SU-DHL-6 (cell line): ENCODE data around the gene RFTN1.

Source experiments
- H2AFZ ChIP-seq: fragments of 200-600 bp; sonication (generic); 2 replicates; pipeline ENCODE4 v1.6.1; 2014; ENCODE audit warnings: low read depth, mild to moderate bottlenecking, moderate library complexity, mixed read lengths, antibody characterized with exemption, low read length; ENCODE audit not compliant: severe bottlenecking
- H3F3A ChIP-seq: fragments of 200-600 bp; shearing (Covaris generic); 2 replicates; pipeline ENCODE4 v1.6.0; 2016; ENCODE audit warnings: antibody characterized with exemption, mild to moderate bottlenecking; ENCODE audit not compliant: insufficient read depth
- H3K27ac ChIP-seq: fragments of 200-600 bp; sonication (generic); 2 replicates; pipeline ENCODE4 v1.5.1; 2016; ENCODE audit warnings: low read depth, mild to moderate bottlenecking, low read length, moderate library complexity, mixed read lengths
- H3K27me3 ChIP-seq: fragments of 200-600 bp; sonication (generic), shearing (Covaris generic); 2 replicates; pipeline ENCODE4 v1.6.0; 2014; ENCODE audit warnings: mild to moderate bottlenecking, low read length
- H3K36me3 ChIP-seq: fragments of 200-600 bp; sonication (generic); 2 replicates; pipeline ENCODE4 v1.6.1; 2014; ENCODE audit warnings: mild to moderate bottlenecking, low read length, mixed read lengths
- H3K4me2 ChIP-seq: fragments of 300-600, 200-600 bp; shearing (Covaris generic), sonication (generic); 2 replicates; pipeline ENCODE4 v1.6.0; 2014; ENCODE audit warnings: low read length, low read depth, mild to moderate bottlenecking; ENCODE audit not compliant: poor library complexity, severe bottlenecking
- H3K4me3 ChIP-seq: fragments of 200-600 bp; sonication (generic); 2 replicates; pipeline ENCODE4 v1.5.1; 2014; ENCODE audit warnings: antibody characterized with exemption, low read length, mild to moderate bottlenecking, mixed read lengths; ENCODE audit not compliant: insufficient read depth, poor library complexity, severe bottlenecking
- H3K79me2 ChIP-seq: fragments of 200-600 bp; sonication (generic); 2 replicates; pipeline ENCODE4 v1.6.1; 2014; ENCODE audit warnings: mild to moderate bottlenecking, low read length, moderate library complexity; ENCODE audit not compliant: insufficient read depth
- H3K9ac ChIP-seq: fragments of 200-600 bp; sonication (generic); 2 replicates; pipeline ENCODE4 v1.7.0; 2014; ENCODE audit warnings: mild to moderate bottlenecking, low read length
- H3K9me2 ChIP-seq: fragments of 200-600 bp; sonication (generic); replicated peaks from 2 replicates; pipeline ENCODE4 v1.6.1; 2014; ENCODE audit warnings: low read length; ENCODE audit not compliant: insufficient read depth
- H3K9me3 ChIP-seq: fragments of 200-600 bp; sonication (generic); 2 replicates; pipeline ENCODE4 v1.6.1; 2014; ENCODE audit warnings: low read length, mixed read lengths; ENCODE audit not compliant: insufficient read depth
- H4K20me1 ChIP-seq: fragments of 200-600 bp; sonication (generic); 2 replicates; pipeline ENCODE4 v1.6.1; 2014; ENCODE audit warnings: low read depth, mild to moderate bottlenecking, antibody characterized with exemption, low read length, moderate library complexity, mixed read lengths
- CTCF ChIP-seq: fragments of 200-600 bp; sonication (generic); IDR thresholded peaks from one replicate; pipeline ENCODE4 v1.5.1; 2017; ENCODE audit warnings: antibody characterized with exemption, mild to moderate bottlenecking, low read length, moderate library complexity; ENCODE audit not compliant: insufficient read depth, poor library complexity, severe bottlenecking
- EZH2phosphoT487 ChIP-seq: fragments of 200-600 bp; sonication (generic), shearing (Covaris generic); conservative IDR thresholded peaks from 2 replicates; pipeline ENCODE4 v1.6.1; 2018; ENCODE audit warnings: mild to moderate bottlenecking, antibody characterized with exemption, low read length, moderate library complexity, mixed read lengths

RFTN1 gene

GRCh38 chr3:16385151-16385550, 128.3 kb downstream of the RFTN1 start:
- Histone ChIP-seq H4K20me1 (no peaks in the 10 kb centered on the region), H3K27ac (peak overlapping the region; percentile 16; the same call in 1 of the 2 replicates), H3K9me2 (no peaks in the 10 kb centered on the region), H3K36me3 (peaks cover 40% of the 10 kb centered on the region), H3K4me2 (no peak overlapping the region), H2AFZ (no peak overlapping the region), H3K9me3 (no peaks in the 10 kb centered on the region), H3F3A (peaks cover 54% of the 10 kb centered on the region), H3K4me3 (no peak overlapping the region), H3K9ac (no peak overlapping the region), H3K27me3 (no peaks in the 10 kb centered on the region), H3K79me2 (peaks cover 100% of the 10 kb centered on the region)
- no peak for TF ChIP-seq CTCF

- TF ChIP-seq CTCF, result no peak
- TF ChIP-seq EZH2phosphoT487, result no peak
- Histone ChIP-seq H3K9ac (no peak overlapping the region), H2AFZ (no peak overlapping the region), H3K4me2 (no peak overlapping the region), H3K27ac (peak overlapping the region; percentile 97; the same call in 1 of the 2 replicates), H4K20me1 (no peaks in the 10 kb centered on the region), H3K36me3 (peaks cover 35% of the 10 kb centered on the region), H3K4me3 (no peak overlapping the region), H3K27me3 (no peaks in the 10 kb centered on the region), H3F3A (peaks cover 59% of the 10 kb centered on the region), H3K9me2 (no peaks in the 10 kb centered on the region), H3K9me3 (no peaks in the 10 kb centered on the region), H3K79me2 (peaks cover 100% of the 10 kb centered on the region)
Measured at GRCh38 chr3:16383864-16384263, 129.6 kb downstream of the RFTN1 start.

GRCh38 chr3:16382845-16383244, 130.7 kb downstream of the RFTN1 start:
- H3K27ac ChIP-seq, result peak overlapping the region; percentile 97; the same call in 1 of the 2 replicates
- no peak overlapping the region for H3K4me2 ChIP-seq
- peaks cover 68% of the 10 kb centered on the region for H3F3A ChIP-seq
- H2AFZ ChIP-seq, result no peak overlapping the region
- no peaks in the 10 kb centered on the region for H3K9me2 ChIP-seq
- H4K20me1 ChIP-seq, result no peaks in the 10 kb centered on the region
- peaks cover 99% of the 10 kb centered on the region for H3K79me2 ChIP-seq
- H3K9ac ChIP-seq, result no peak overlapping the region
- TF ChIP-seq CTCF (no peak), EZH2phosphoT487 (no peak)
- no peaks in the 10 kb centered on the region for H3K27me3 ChIP-seq
- no peaks in the 10 kb centered on the region for H3K9me3 ChIP-seq
- peaks cover 37% of the 10 kb centered on the region for H3K36me3 ChIP-seq
- H3K4me3 ChIP-seq, result no peak overlapping the region
